Measurements from ENCODE around the gene NR2E1. TPM values are rescaled to one million over a fixed set of nuclear protein-coding genes. Genes with fewer than 3 reads are reported as not detected.

The NR2E1 gene
- total RNA-seq, 1 donor from 2014 or later, result not detected

GRCh38 chr6:108161724-108162282 lies 4.0 kb upstream of the NR2E1 start:
- no peaks in the 10 kb centered on the region for H3K9me3 Mint-ChIP-seq (ENCODE audit: low read depth)
- peaks cover 12% of the 10 kb centered on the region for H3K4me1 Mint-ChIP-seq (ENCODE audit: low read depth)

GRCh38 chr6:108163267-108163643 lies 2.6 kb upstream of the NR2E1 start:
- no peak for DNase-seq (ENCODE audit: low spot score, unreplicated experiment)
- H3K36me3 Mint-ChIP-seq (ENCODE audit: insufficient read depth), result no peaks in the 10 kb centered on the region
- no peaks in the 10 kb centered on the region for H3K9me3 Mint-ChIP-seq (ENCODE audit: low read depth)
- no peak overlapping the region for H3K27ac Mint-ChIP-seq
- TF ChIP-seq CTCF (IDR thresholded peaks at IDR 0.05; ENCODE audit: unreplicated experiment), result peak; percentile 29
- peaks cover 97% of the 10 kb centered on the region for H3K27me3 Mint-ChIP-seq
- H3K4me1 Mint-ChIP-seq (ENCODE audit: low read depth), result peaks cover 9% of the 10 kb centered on the region
- no peak overlapping the region for H3K4me3 Mint-ChIP-seq (ENCODE audit: low read depth)

More at GRCh38 chr6:108161724-108162282, 4.0 kb upstream of the NR2E1 start:
- DNase-seq (ENCODE audit: low spot score, unreplicated experiment), result no peak
- Mint-ChIP-seq H3K27ac (no peak overlapping the region), H3K4me3 (ENCODE audit: low read depth) (no peak overlapping the region), H3K27me3 (peaks cover 92% of the 10 kb centered on the region), H3K36me3 (ENCODE audit: insufficient read depth) (no peaks in the 10 kb centered on the region)
- TF ChIP-seq CTCF (IDR thresholded peaks at IDR 0.05; ENCODE audit: unreplicated experiment), result no peak

- H3K36me3 Mint-ChIP-seq (ENCODE audit: insufficient read depth), result no peaks in the 10 kb centered on the region
- peaks cover 93% of the 10 kb centered on the region for H3K27me3 Mint-ChIP-seq
- no peak for DNase-seq (ENCODE audit: low spot score, unreplicated experiment)
- no peak overlapping the region for H3K4me3 Mint-ChIP-seq (ENCODE audit: low read depth)
- H3K27ac Mint-ChIP-seq, result no peak overlapping the region
- H3K9me3 Mint-ChIP-seq (ENCODE audit: low read depth), result no peaks in the 10 kb centered on the region
- TF ChIP-seq CTCF (IDR thresholded peaks at IDR 0.05; ENCODE audit: unreplicated experiment), result no peak
- H3K4me1 Mint-ChIP-seq (ENCODE audit: low read depth), result peaks cover 8% of the 10 kb centered on the region
Observed at GRCh38 chr6:108163644-108164542, 1.9 kb upstream of the NR2E1 start.

GRCh38 chr6:108164543-108164814 lies 1.3 kb upstream of the NR2E1 start:
- no peak overlapping the region for H3K4me3 Mint-ChIP-seq (ENCODE audit: low read depth)
- peaks cover 93% of the 10 kb centered on the region for H3K27me3 Mint-ChIP-seq
- no peaks in the 10 kb centered on the region for H3K36me3 Mint-ChIP-seq (ENCODE audit: insufficient read depth)
- no peak for DNase-seq (ENCODE audit: low spot score, unreplicated experiment)
- no peak for TF ChIP-seq CTCF (IDR thresholded peaks at IDR 0.05; ENCODE audit: unreplicated experiment)
- H3K27ac Mint-ChIP-seq, result no peak overlapping the region
- peaks cover 11% of the 10 kb centered on the region for H3K4me1 Mint-ChIP-seq (ENCODE audit: low read depth)
- H3K9me3 Mint-ChIP-seq (ENCODE audit: low read depth), result no peaks in the 10 kb centered on the region

GRCh38 chr6:108164815-108165706 lies 761 bp upstream of the NR2E1 start:
- H3K36me3 Mint-ChIP-seq (ENCODE audit: insufficient read depth), result no peaks in the 10 kb centered on the region
- no peaks in the 10 kb centered on the region for H3K9me3 Mint-ChIP-seq (ENCODE audit: low read depth)
- no peak for TF ChIP-seq CTCF (IDR thresholded peaks at IDR 0.05; ENCODE audit: unreplicated experiment)
- H3K27me3 Mint-ChIP-seq, result peaks cover 92% of the 10 kb centered on the region
- peaks cover 11% of the 10 kb centered on the region for H3K4me1 Mint-ChIP-seq (ENCODE audit: low read depth)
- DNase-seq (ENCODE audit: low spot score, unreplicated experiment), result no peak
- no peak overlapping the region for H3K4me3 Mint-ChIP-seq (ENCODE audit: low read depth)
- H3K27ac Mint-ChIP-seq, result no peak overlapping the region
